ENCODE data around the gene ACTRT3.

GRCh38 chr3:169812332-169813235 is 43.2 kb upstream of the ACTRT3 start, which contains the start of the genes LRRC34 and LRRIQ4:
- no peak for TF ChIP-seq NR2C2 (CRISPR knock-in tag; IDR thresholded peaks at IDR 0.05; ENCODE audit: borderline replicate concordance)
- TF ChIP-seq PREB (CRISPR knock-in tag; IDR thresholded peaks at IDR 0.05), result no peak
- TF ChIP-seq ZNF530 (CRISPR knock-in tag; IDR thresholded peaks at IDR 0.05; ENCODE audit: low read depth), result no peak
- no peak for TF ChIP-seq ARNT2 (CRISPR knock-in tag; IDR thresholded peaks at IDR 0.05; ENCODE audit: low read depth)
- TF ChIP-seq EHMT2 (IDR thresholded peaks at IDR 0.05; ENCODE audit: borderline replicate concordance, low read depth, low read length), result no peak
- TF ChIP-seq ASH2L (IDR thresholded peaks at IDR 0.05; ENCODE audit: insufficient read length, low read depth, low read length), result no peak
- no peak for TF ChIP-seq ATF1 (CRISPR knock-in tag; IDR thresholded peaks at IDR 0.05)
- no peak for TF ChIP-seq ZFP36L1 (CRISPR knock-in tag; IDR thresholded peaks at IDR 0.05)
- no peak for TF ChIP-seq ZHX1 (CRISPR knock-in tag; IDR thresholded peaks at IDR 0.05; ENCODE audit: low read depth)
- TF ChIP-seq KDM5B (CRISPR knock-in tag; IDR thresholded peaks at IDR 0.05; ENCODE audit: borderline replicate concordance), result no peak
- TF ChIP-seq CTCF (CRISPR knock-in tag; IDR thresholded peaks at IDR 0.05), result no peak
- no peak for TF ChIP-seq EZH2 (conservative IDR thresholded peaks at IDR 0.05; ENCODE audit: low read depth, low read length)
- TF ChIP-seq POLR2A (IDR thresholded peaks at IDR 0.05; ENCODE audit: insufficient read depth in 1 of 2, low read depth in 2 of 2, low read length in 2 of 2), result no peak
- no peak for TF ChIP-seq ZBTB4 (CRISPR knock-in tag; IDR thresholded peaks at IDR 0.05; ENCODE audit: borderline replicate concordance)
